Gastrocnemius medialis (tissue), 4 donors: Measurements from ENCODE around the gene METAP1D.

ENCODE experiments used
- POLR2A ChIP-seq, 2 donors: fragments of 450-650 bp; IDR thresholded peaks; one replicate each; pipeline ENCODE4 v1.6.1; 2017; ENCODE audit warnings: antibody characterized with exemption in 2 of 2, mild to moderate bottlenecking in 2 of 2, moderate library complexity in 2 of 2
- TF ChIP-seq, protein P1 (sequence below), 5 experiments: fragments of 450-650 bp in 3 of 5; fragments of 200-600 bp in 2 of 5; sonication (generic) in 2 of 5; IDR thresholded peaks in 4 of 5; conservative IDR thresholded peaks in 1 of 5; 1 replicate in 4 of 5; 2 replicates in 1 of 5; pipeline ENCODE4 v1.5.1; 2016 to 2019; ENCODE audit warnings: antibody characterized with exemption in 5 of 5, mild to moderate bottlenecking in 3 of 5, moderate library complexity in 3 of 5

DNA sequence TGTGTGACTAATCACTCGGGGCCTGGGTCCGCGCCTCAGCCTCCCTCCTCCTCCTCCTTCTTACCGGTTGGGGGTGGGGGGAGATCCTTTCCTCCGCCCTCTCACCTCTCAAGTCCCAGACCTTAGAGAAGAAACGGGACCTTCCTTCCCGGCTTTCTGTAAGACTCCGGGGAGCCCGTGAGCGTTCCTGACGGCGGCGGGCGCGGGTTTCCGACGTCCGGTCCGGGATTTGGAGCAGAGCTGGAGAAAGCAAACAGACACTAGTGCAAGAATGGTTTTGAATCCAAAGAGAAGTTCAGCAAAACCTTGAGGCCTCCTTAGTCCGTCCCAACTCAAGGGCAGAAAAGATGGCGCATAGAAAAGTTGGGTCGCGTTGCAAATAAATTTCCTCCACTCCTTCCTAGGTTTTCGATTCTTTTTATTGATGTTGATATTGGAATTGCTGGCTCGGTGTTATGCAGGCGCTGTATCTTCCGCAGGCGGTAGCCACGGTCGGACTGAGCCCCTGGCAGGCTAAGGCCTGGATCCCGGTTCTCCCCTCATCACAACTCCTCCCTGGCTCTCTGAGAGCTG, 87.5 kb downstream of the METAP1D start:
- TF ChIP-seq, protein P1, sequence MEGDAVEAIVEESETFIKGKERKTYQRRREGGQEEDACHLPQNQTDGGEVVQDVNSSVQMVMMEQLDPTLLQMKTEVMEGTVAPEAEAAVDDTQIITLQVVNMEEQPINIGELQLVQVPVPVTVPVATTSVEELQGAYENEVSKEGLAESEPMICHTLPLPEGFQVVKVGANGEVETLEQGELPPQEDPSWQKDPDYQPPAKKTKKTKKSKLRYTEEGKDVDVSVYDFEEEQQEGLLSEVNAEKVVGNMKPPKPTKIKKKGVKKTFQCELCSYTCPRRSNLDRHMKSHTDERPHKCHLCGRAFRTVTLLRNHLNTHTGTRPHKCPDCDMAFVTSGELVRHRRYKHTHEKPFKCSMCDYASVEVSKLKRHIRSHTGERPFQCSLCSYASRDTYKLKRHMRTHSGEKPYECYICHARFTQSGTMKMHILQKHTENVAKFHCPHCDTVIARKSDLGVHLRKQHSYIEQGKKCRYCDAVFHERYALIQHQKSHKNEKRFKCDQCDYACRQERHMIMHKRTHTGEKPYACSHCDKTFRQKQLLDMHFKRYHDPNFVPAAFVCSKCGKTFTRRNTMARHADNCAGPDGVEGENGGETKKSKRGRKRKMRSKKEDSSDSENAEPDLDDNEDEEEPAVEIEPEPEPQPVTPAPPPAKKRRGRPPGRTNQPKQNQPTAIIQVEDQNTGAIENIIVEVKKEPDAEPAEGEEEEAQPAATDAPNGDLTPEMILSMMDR (IDR thresholded peaks at IDR 0.05 in 4 of 5, conservative IDR thresholded peaks at IDR 0.05 in 1 of 5) = no peak
- no peak for TF ChIP-seq POLR2A (IDR thresholded peaks at IDR 0.05)
